Rectal smooth muscle tissue (tissue), 1 donor: ENCODE results near the gene HSPA12A.

Source experiments
- H3K27ac ChIP-seq: one replicate; pipeline ENCODE4 v1.7.0; 2013; ENCODE audit warnings: low read depth, low read length, inconsistent platforms
- H3K27me3 ChIP-seq: one replicate; pipeline ENCODE4 v1.7.0; 2013; ENCODE audit warnings: low read length; ENCODE audit not compliant: control insufficient read depth, insufficient read depth
- H3K36me3 ChIP-seq: one replicate; pipeline ENCODE4 v1.7.0; 2013; ENCODE audit warnings: low read length; ENCODE audit not compliant: control insufficient read depth, insufficient read depth
- H3K4me1 ChIP-seq: one replicate; pipeline ENCODE4 v1.7.0; 2013; ENCODE audit warnings: low read length; ENCODE audit not compliant: control insufficient read depth, insufficient read depth
- H3K4me3 ChIP-seq: one replicate; pipeline ENCODE4 v1.7.0; 2013; ENCODE audit warnings: low read length
- H3K9ac ChIP-seq: one replicate; pipeline ENCODE4 v1.7.0; 2013; ENCODE audit warnings: low read length

The HSPA12A gene

GRCh38 chr10:116730464-116731260 lies 11.7 kb downstream of the HSPA12A start:
- H3K36me3 ChIP-seq: no peaks in the 10 kb centered on the region
- no peaks in the 10 kb centered on the region for H3K4me1 ChIP-seq
- H3K9ac ChIP-seq: no peak overlapping the region
- H3K4me3 ChIP-seq: no peak overlapping the region
- H3K27me3 ChIP-seq: no peaks in the 10 kb centered on the region
- H3K27ac ChIP-seq: no peak overlapping the region

- H3K36me3 ChIP-seq: no peaks in the 10 kb centered on the region
- no peak overlapping the region for H3K27ac ChIP-seq
- no peaks in the 10 kb centered on the region for H3K27me3 ChIP-seq
- no peak overlapping the region for H3K4me3 ChIP-seq
- H3K4me1 ChIP-seq: no peaks in the 10 kb centered on the region
- H3K9ac ChIP-seq: no peak overlapping the region
Observed at GRCh38 chr10:116729243-116729642, 13.1 kb downstream of the HSPA12A start.

GRCh38 chr10:116728526-116729096 lies 13.8 kb downstream of the HSPA12A start:
- H3K9ac ChIP-seq: no peak overlapping the region
- H3K27me3 ChIP-seq: no peaks in the 10 kb centered on the region
- no peak overlapping the region for H3K27ac ChIP-seq
- no peaks in the 10 kb centered on the region for H3K36me3 ChIP-seq
- H3K4me1 ChIP-seq: no peaks in the 10 kb centered on the region
- H3K4me3 ChIP-seq: no peak overlapping the region

- no peak overlapping the region for H3K9ac ChIP-seq
- no peaks in the 10 kb centered on the region for H3K36me3 ChIP-seq
- no peaks in the 10 kb centered on the region for H3K27me3 ChIP-seq
- H3K4me1 ChIP-seq: no peaks in the 10 kb centered on the region
- no peak overlapping the region for H3K27ac ChIP-seq
- H3K4me3 ChIP-seq: no peak overlapping the region
Observed at GRCh38 chr10:116723428-116724281, 18.7 kb downstream of the HSPA12A start.

GRCh38 chr10:116722736-116723427 lies 19.5 kb downstream of the HSPA12A start:
- Histone ChIP-seq H3K9ac (no peak overlapping the region), H3K4me1 (no peaks in the 10 kb centered on the region), H3K4me3 (no peak overlapping the region), H3K27me3 (no peaks in the 10 kb centered on the region), H3K27ac (no peak overlapping the region), H3K36me3 (no peaks in the 10 kb centered on the region)

GRCh38 chr10:116721547-116722392 lies 20.6 kb downstream of the HSPA12A start:
- H3K27me3 ChIP-seq: no peaks in the 10 kb centered on the region
- no peaks in the 10 kb centered on the region for H3K4me1 ChIP-seq
- no peak overlapping the region for H3K9ac ChIP-seq
- H3K4me3 ChIP-seq: no peak overlapping the region
- no peaks in the 10 kb centered on the region for H3K36me3 ChIP-seq
- no peak overlapping the region for H3K27ac ChIP-seq

GRCh38 chr10:116720668-116721546 lies 21.5 kb downstream of the HSPA12A start:
- no peak overlapping the region for H3K9ac ChIP-seq
- no peaks in the 10 kb centered on the region for H3K36me3 ChIP-seq
- no peaks in the 10 kb centered on the region for H3K27me3 ChIP-seq
- no peak overlapping the region for H3K4me3 ChIP-seq
- H3K4me1 ChIP-seq: no peaks in the 10 kb centered on the region
- H3K27ac ChIP-seq: no peak overlapping the region

GRCh38 chr10:116720241-116720643 lies 22.1 kb downstream of the HSPA12A start:
- Histone ChIP-seq H3K36me3 (no peaks in the 10 kb centered on the region), H3K27ac (no peak overlapping the region), H3K4me3 (no peak overlapping the region), H3K4me1 (no peaks in the 10 kb centered on the region), H3K9ac (no peak overlapping the region), H3K27me3 (no peaks in the 10 kb centered on the region)

GRCh38 chr10:116719804-116720203 lies 22.6 kb downstream of the HSPA12A start:
- no peaks in the 10 kb centered on the region for H3K4me1 ChIP-seq
- H3K27ac ChIP-seq: no peak overlapping the region
- no peaks in the 10 kb centered on the region for H3K27me3 ChIP-seq
- no peak overlapping the region for H3K4me3 ChIP-seq
- no peaks in the 10 kb centered on the region for H3K36me3 ChIP-seq
- no peak overlapping the region for H3K9ac ChIP-seq

- Histone ChIP-seq H3K27ac (no peak overlapping the region), H3K4me1 (no peaks in the 10 kb centered on the region)
Observed at GRCh38 chr10:116718058-116718457, 24.3 kb downstream of the HSPA12A start.

GRCh38 chr10:116716381-116716780 lies 26.0 kb downstream of the HSPA12A start:
- H3K27me3 ChIP-seq: no peaks in the 10 kb centered on the region
- no peak overlapping the region for H3K9ac ChIP-seq
- H3K4me3 ChIP-seq: no peak overlapping the region
- H3K4me1 ChIP-seq: no peaks in the 10 kb centered on the region
- H3K36me3 ChIP-seq: no peaks in the 10 kb centered on the region
- H3K27ac ChIP-seq: no peak overlapping the region

More at GRCh38 chr10:116718058-116718457, 24.3 kb downstream of the HSPA12A start:
- Histone ChIP-seq H3K27me3 (no peaks in the 10 kb centered on the region), H3K4me3 (no peak overlapping the region), H3K36me3 (no peaks in the 10 kb centered on the region), H3K9ac (no peak overlapping the region)
